HG02840 (cell line): ENCODE data around the gene TRAF3IP3.
"Not testable (repeated sequence)": the region's sequence is repeated elsewhere in the genome, so short reads cannot be mapped to it uniquely, and the experiment has no call there.

Experiments
- ATAC-seq: cut with Tn5 transposase; IDR thresholded peaks from one replicate; pipeline ENCODE4 v1.9.1; 2021; ENCODE audit warnings: mild to moderate bottlenecking, moderate library complexity, moderate number of reproducible peaks; ENCODE audit not compliant: unreplicated experiment, low FRiP score

Gene TRAF3IP3

GRCh38 chr1:209793711-209794110 is 37.9 kb downstream of the TRAF3IP3 start:
- not testable (repeated sequence) for ATAC-seq

GRCh38 chr1:209797978-209798639 is 42.3 kb downstream of the TRAF3IP3 start:
- no peak for ATAC-seq

GRCh38 chr1:209800984-209801834 is 45.4 kb downstream of the TRAF3IP3 start:
- ATAC-seq: no peak

- no peak for ATAC-seq
These were observed 46.4 kb downstream of the TRAF3IP3 start for GRCh38 chr1:209802117-209802779.

GRCh38 chr1:209802780-209803152 is 46.9 kb downstream of the TRAF3IP3 start:
- ATAC-seq: no peak

GRCh38 chr1:209803568-209803967 is 47.7 kb downstream of the TRAF3IP3 start:
- no peak for ATAC-seq

- ATAC-seq: no peak
These were observed 49.5 kb downstream of the TRAF3IP3 start for GRCh38 chr1:209805341-209805781.

- peak; percentile 82 for ATAC-seq
These were observed 50.3 kb downstream of the TRAF3IP3 start, which contains the start of gene IRF6 for GRCh38 chr1:209805875-209806760. TSS of gene IRF6 (minus strand) at chr1:209806142. CDS start at chr1:209801413, 4,729 bp downstream.

- no peak for ATAC-seq
These were observed 51.7 kb downstream of the TRAF3IP3 start for GRCh38 chr1:209807509-209807908.

- no peak for ATAC-seq
These were observed 52.3 kb downstream of the TRAF3IP3 start for GRCh38 chr1:209808059-209808581.

GRCh38 chr1:209809611-209810010 is 53.8 kb downstream of the TRAF3IP3 start:
- no peak for ATAC-seq

GRCh38 chr1:209810783-209811182 is 54.9 kb downstream of the TRAF3IP3 start:
- ATAC-seq: no peak

- ATAC-seq: no peak
These were observed 58.0 kb downstream of the TRAF3IP3 start for GRCh38 chr1:209813902-209814301.

GRCh38 chr1:209815490-209815889 is 59.6 kb downstream of the TRAF3IP3 start:
- ATAC-seq: no peak

- ATAC-seq: no peak
These were observed 60.1 kb downstream of the TRAF3IP3 start for GRCh38 chr1:209815931-209816341.

GRCh38 chr1:209816923-209817322 is 61.1 kb downstream of the TRAF3IP3 start:
- ATAC-seq: no peak

- no peak for ATAC-seq
These were observed 61.8 kb downstream of the TRAF3IP3 start for GRCh38 chr1:209817691-209818090.

- no peak for ATAC-seq
These were observed 63.2 kb downstream of the TRAF3IP3 start for GRCh38 chr1:209819058-209819457.

- no peak for ATAC-seq
These were observed 65.1 kb downstream of the TRAF3IP3 start for GRCh38 chr1:209820986-209821385.

- ATAC-seq: no peak
These were observed 66.9 kb downstream of the TRAF3IP3 start for GRCh38 chr1:209822706-209823105.
